ENCODE measurements around the gene IFT57. TPM values are rescaled to one million over a fixed set of nuclear protein-coding genes. Genes with fewer than 3 reads are reported as not detected.

IFT57 gene
- total and polyA plus RNA-seq, 10 of the 15 experiments (the other 5 are each of a cell fraction or from before 2014, with no cell fraction given): 1.8 to 25.0 (median 7.5) TPM

DNA sequence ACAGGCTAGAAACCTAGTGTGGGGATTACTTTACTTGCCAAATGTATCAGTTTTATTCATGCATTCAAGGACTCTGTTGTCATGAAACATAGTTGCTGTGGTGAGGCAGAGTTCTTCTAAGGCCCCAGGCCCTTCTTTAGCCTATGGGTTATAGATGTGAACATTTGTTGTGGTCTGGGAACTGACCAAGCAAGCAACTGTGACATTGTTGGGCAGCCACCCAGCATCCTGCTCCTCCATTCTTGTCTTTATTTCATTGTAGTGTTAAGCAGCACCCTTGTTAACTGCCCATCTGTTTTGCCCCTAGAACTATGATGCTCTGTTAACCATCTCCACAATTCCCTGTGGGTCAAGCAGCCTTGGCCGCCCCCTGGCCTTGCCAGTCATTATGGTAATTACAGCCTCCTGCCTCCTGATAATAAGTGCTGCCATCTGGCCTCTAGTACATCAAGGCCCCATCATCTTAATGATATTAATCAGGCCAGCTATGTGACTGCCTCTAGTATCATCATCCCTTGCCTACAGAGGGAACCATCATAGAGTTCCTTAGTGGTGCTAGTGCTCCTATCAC, 12.2 kb upstream of the IFT57 start (continued):
- TF ChIP-seq, protein P1, sequence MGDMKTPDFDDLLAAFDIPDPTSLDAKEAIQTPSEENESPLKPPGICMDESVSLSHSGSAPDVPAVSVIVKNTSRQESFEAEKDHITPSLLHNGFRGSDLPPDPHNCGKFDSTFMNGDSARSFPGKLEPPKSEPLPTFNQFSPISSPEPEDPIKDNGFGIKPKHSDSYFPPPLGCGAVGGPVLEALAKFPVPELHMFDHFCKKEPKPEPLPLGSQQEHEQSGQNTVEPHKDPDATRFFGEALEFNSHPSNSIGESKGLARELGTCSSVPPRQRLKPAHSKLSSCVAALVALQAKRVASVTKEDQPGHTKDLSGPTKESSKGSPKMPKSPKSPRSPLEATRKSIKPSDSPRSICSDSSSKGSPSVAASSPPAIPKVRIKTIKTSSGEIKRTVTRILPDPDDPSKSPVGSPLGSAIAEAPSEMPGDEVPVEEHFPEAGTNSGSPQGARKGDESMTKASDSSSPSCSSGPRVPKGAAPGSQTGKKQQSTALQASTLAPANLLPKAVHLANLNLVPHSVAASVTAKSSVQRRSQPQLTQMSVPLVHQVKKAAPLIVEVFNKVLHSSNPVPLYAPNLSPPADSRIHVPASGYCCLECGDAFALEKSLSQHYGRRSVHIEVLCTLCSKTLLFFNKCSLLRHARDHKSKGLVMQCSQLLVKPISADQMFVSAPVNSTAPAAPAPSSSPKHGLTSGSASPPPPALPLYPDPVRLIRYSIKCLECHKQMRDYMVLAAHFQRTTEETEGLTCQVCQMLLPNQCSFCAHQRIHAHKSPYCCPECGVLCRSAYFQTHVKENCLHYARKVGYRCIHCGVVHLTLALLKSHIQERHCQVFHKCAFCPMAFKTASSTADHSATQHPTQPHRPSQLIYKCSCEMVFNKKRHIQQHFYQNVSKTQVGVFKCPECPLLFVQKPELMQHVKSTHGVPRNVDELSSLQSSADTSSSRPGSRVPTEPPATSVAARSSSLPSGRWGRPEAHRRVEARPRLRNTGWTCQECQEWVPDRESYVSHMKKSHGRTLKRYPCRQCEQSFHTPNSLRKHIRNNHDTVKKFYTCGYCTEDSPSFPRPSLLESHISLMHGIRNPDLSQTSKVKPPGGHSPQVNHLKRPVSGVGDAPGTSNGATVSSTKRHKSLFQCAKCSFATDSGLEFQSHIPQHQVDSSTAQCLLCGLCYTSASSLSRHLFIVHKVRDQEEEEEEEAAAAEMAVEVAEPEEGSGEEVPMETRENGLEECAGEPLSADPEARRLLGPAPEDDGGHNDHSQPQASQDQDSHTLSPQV (IDR thresholded peaks at IDR 0.05): no peak

DNA sequence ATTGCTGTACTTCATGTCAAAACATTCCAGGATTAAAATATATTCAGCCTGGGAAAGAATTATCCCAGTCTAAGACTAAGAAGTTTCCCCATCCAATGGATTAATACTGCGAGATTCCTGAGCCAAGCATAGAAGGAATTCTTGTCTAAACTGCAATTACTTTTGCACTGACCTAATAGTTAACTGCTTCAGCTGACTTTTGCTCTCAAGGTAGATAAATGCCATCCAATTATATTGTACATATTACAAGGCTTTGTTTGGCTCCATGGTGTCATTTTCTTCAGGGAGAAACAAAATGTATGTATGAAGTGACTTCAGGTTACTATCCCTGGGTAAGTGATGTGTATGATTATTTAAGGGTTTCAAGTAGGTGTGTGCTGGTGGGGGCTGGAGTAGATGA, 6.1 kb upstream of the IFT57 start:
- no peak for FAIRE-seq
- H3K27ac ChIP-seq (ENCODE audit: control insufficient read depth, insufficient read depth): no peak overlapping the region
- no TSS peak for BruUV-seq (replicated peaks)

More for the DNA sequence above, 6.1 kb upstream of the IFT57 start:
- H3K79me2 ChIP-seq (ENCODE audit: control insufficient read depth, insufficient read depth, low read length): no peaks in the 10 kb centered on the region
- ChIA-PET RAD21 (ENCODE audit: unreplicated experiment) (no interaction called here), POLR2A (no interaction called here), CTCF (no interaction called here), SMC1A (ENCODE audit: uncharacterized antibody, unreplicated experiment) (no interaction called here)
- in situ Hi-C loops (cut with MboI) (no loop called here), intact Hi-C loops (cut with micrococcal nuclease; ENCODE audit: unreplicated experiment) (no loop called here)
- H3K4me1 ChIP-seq (ENCODE audit: control insufficient read depth, insufficient read depth, low read length): peaks cover 8% of the 10 kb centered on the region; the same call in 1 of the 2 replicates
- WGBS (ENCODE audit: insufficient coverage, insufficient replicate concordance, low lambda C conversion rate, missing lambda C conversion rate): 71% methylated on average over 1 of the region's 1 CpG
- no peak overlapping the region for H3K4me3 ChIP-seq
- no peaks in the 10 kb centered on the region for H3K36me3 ChIP-seq (ENCODE audit: control insufficient read depth in 2 of 2, insufficient read depth in 2 of 2, low read length in 1 of 2)
- ATAC-seq (no peak), DNase-seq (ENCODE audit: low read depth, low spot score) (no peak)
- no peak overlapping the region for H2AFZ ChIP-seq (ENCODE audit: control insufficient read depth, low read depth, low read length)
- TF ChIP-seq, protein P2, sequence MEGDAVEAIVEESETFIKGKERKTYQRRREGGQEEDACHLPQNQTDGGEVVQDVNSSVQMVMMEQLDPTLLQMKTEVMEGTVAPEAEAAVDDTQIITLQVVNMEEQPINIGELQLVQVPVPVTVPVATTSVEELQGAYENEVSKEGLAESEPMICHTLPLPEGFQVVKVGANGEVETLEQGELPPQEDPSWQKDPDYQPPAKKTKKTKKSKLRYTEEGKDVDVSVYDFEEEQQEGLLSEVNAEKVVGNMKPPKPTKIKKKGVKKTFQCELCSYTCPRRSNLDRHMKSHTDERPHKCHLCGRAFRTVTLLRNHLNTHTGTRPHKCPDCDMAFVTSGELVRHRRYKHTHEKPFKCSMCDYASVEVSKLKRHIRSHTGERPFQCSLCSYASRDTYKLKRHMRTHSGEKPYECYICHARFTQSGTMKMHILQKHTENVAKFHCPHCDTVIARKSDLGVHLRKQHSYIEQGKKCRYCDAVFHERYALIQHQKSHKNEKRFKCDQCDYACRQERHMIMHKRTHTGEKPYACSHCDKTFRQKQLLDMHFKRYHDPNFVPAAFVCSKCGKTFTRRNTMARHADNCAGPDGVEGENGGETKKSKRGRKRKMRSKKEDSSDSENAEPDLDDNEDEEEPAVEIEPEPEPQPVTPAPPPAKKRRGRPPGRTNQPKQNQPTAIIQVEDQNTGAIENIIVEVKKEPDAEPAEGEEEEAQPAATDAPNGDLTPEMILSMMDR (IDR thresholded peaks at IDR 0.05 in 2 of 3, conservative IDR thresholded peaks at IDR 0.05 in 1 of 3; ENCODE audit: control insufficient read depth in 2 of 3, extremely low read depth in 1 of 3, insufficient read depth in 1 of 3, low read depth in 3 of 3, low read length in 3 of 3): 0 out of 6 replicates have a peak, but pooled peaks of 1 of the 3 experiments have one; percentile 3
- no peak for TF ChIP-seq BHLHE40 (IDR thresholded peaks at IDR 0.05; ENCODE audit: borderline replicate concordance in 1 of 2, low read depth in 2 of 2, low read length in 1 of 2)
- TF ChIP-seq PAX5 (IDR thresholded peaks at IDR 0.05; ENCODE audit: borderline replicate concordance, low read depth, low read length): no peak
- no peak for TF ChIP-seq WRNIP1 (IDR thresholded peaks at IDR 0.05; ENCODE audit: borderline replicate concordance, low read depth, low read length)
- TF ChIP-seq BCL11A (IDR thresholded peaks at IDR 0.05; ENCODE audit: low read depth, low read length): no peak
- no peaks in the 10 kb centered on the region for H4K20me1 ChIP-seq (ENCODE audit: control insufficient read depth, insufficient read depth)
- no peak overlapping the region for H3K9ac ChIP-seq (ENCODE audit: control insufficient read depth, insufficient read depth, low read length)
- no peaks in the 10 kb centered on the region for H3K9me3 ChIP-seq (replicated peaks; ENCODE audit: control insufficient read depth, insufficient read depth, low read length)
- no peaks in the 10 kb centered on the region for H3K27me3 ChIP-seq (replicated peaks in 1 of 2; ENCODE audit: control insufficient read depth in 2 of 2, insufficient read depth in 2 of 2, low read length in 1 of 2)
- no peak overlapping the region for H3K4me2 ChIP-seq (ENCODE audit: control insufficient read depth, insufficient read depth)
